Stimulated activated CD8-positive, alpha-beta memory T cell treated with anti-CD3 and anti-CD28 coated beads, Interleukin-2, amount 100 ng/mL, for 48 hours (primary cell): ENCODE results near the gene PPP1R13L.

ENCODE experiments used
- DNase-seq, 2 donors: peaks; one replicate each; pipeline ENCODE4 v3.0.0-alpha.2; 2020; ENCODE audit warnings: low read depth in 2 of 2

PPP1R13L gene

GRCh38 chr19:45368127-45368526, 36.7 kb downstream of the PPP1R13L start:
- DNase-seq = no peak

- DNase-seq = no peak
Observed at GRCh38 chr19:45364696-45365095, 40.2 kb downstream of the PPP1R13L start.

- DNase-seq = no peak
Observed at GRCh38 chr19:45363861-45364459, 40.9 kb downstream of the PPP1R13L start.

- no peak for DNase-seq
Observed at GRCh38 chr19:45362291-45362690, 42.6 kb downstream of the PPP1R13L start.

- no peak for DNase-seq
Observed at GRCh38 chr19:45361608-45362007, 43.3 kb downstream of the PPP1R13L start.

GRCh38 chr19:45358213-45358792, 46.6 kb downstream of the PPP1R13L start:
- no peak for DNase-seq

GRCh38 chr19:45357445-45357783, 47.5 kb downstream of the PPP1R13L start:
- DNase-seq = no peak

- DNase-seq = no peak
Observed at GRCh38 chr19:45356760-45357444, 48.0 kb downstream of the PPP1R13L start.

- no peak for DNase-seq
Observed at GRCh38 chr19:45355910-45356309, 49.0 kb downstream of the PPP1R13L start.

GRCh38 chr19:45355402-45355801, 49.5 kb downstream of the PPP1R13L start:
- no peak for DNase-seq

- DNase-seq = no peak
Observed at GRCh38 chr19:45354241-45354842, 50.5 kb downstream of the PPP1R13L start.

GRCh38 chr19:45352914-45353796, 51.7 kb downstream of the PPP1R13L start:
- no peak for DNase-seq

GRCh38 chr19:45352471-45352870, 52.4 kb downstream of the PPP1R13L start:
- DNase-seq = no peak

GRCh38 chr19:45352062-45352461, 52.8 kb downstream of the PPP1R13L start:
- no peak for DNase-seq

- DNase-seq = no peak
Observed at GRCh38 chr19:45351401-45351952, 53.4 kb downstream of the PPP1R13L start.

GRCh38 chr19:45350477-45351058, 54.3 kb downstream of the PPP1R13L start:
- no peak for DNase-seq

- no peak for DNase-seq
Observed at GRCh38 chr19:45349430-45349941, 55.4 kb downstream of the PPP1R13L start.

GRCh38 chr19:45349126-45349415, 55.8 kb downstream of the PPP1R13L start:
- DNase-seq = no peak

GRCh38 chr19:45348367-45349125, 56.3 kb downstream of the PPP1R13L start:
- no peak for DNase-seq

- DNase-seq = no peak
Observed at GRCh38 chr19:45347570-45348366, 57.1 kb downstream of the PPP1R13L start.
